Measurements from ENCODE around the gene AUTS2.
A peak's percentile ranks its signal among the peaks of the same experiment; 100 is the strongest.

- TF ChIP-seq CTCF (IDR thresholded peaks at IDR 0.05; ENCODE audit: poor library complexity, severe bottlenecking) (no peak), MXI1 (conservative IDR thresholded peaks at IDR 0.05; ENCODE audit: poor library complexity, severe bottlenecking) (no peak), POLR2AphosphoS5 (IDR thresholded peaks at IDR 0.05) (no peak), SMC3 (conservative IDR thresholded peaks at IDR 0.05; ENCODE audit: poor library complexity) (peak; percentile 18), REST (IDR thresholded peaks at IDR 0.05; ENCODE audit: borderline replicate concordance) (no peak), EP300 (conservative IDR thresholded peaks at IDR 0.05; ENCODE audit: poor library complexity, severe bottlenecking) (no peak), EZH2 (IDR thresholded peaks at IDR 0.05; ENCODE audit: borderline replicate concordance, insufficient read depth, low read length, poor library complexity, severe bottlenecking) (no peak), RAD21 (conservative IDR thresholded peaks at IDR 0.05) (peak; percentile 13), TAF1 (IDR thresholded peaks at IDR 0.05; ENCODE audit: low read depth) (no peak)
Measured at GRCh38 chr7:69908454-69908853, 310.2 kb downstream of the AUTS2 start.
